ENCODE data around the gene AQR. TPM values are rescaled to one million over a fixed set of nuclear protein-coding genes. Genes with fewer than 3 reads are reported as not detected.

AQR gene
- total RNA-seq, 1 experiment from 2014 or later: 54.4 TPM

- H3T11ph ChIP-seq (ENCODE audit: low read length): no peak overlapping the region
- no peak overlapping the region for H3K14ac ChIP-seq (ENCODE audit: insufficient read depth, low read length)
- no peak overlapping the region for H2BK120ac ChIP-seq (ENCODE audit: low read depth, low read length, poor library complexity, severe bottlenecking)
- H3K23me2 ChIP-seq (ENCODE audit: insufficient read length, low read depth, low read length, poor library complexity, severe bottlenecking): no peaks in the 10 kb centered on the region
- DNase-seq: no peak
- H3K27ac ChIP-seq (ENCODE audit: insufficient read length, low read depth, low read length): no peak overlapping the region
- H4K8ac ChIP-seq (replicated peaks; ENCODE audit: insufficient read length, low read depth, low read length): no peak overlapping the region
- no peak overlapping the region for H2AK5ac ChIP-seq (ENCODE audit: insufficient read length, low read length)
- no peak overlapping the region for H3K9ac ChIP-seq (ENCODE audit: extremely low read depth, insufficient read length, low read length)
- no peaks in the 10 kb centered on the region for H3K79me1 ChIP-seq (ENCODE audit: insufficient read depth, low read depth, low read length, poor library complexity, severe bottlenecking)
- Mint-ChIP-seq H3K4me1 (peaks cover 16 to 17% of the 10 kb centered on the region in 2 experiments), H3K4me3 (no peak overlapping the region), H3K27ac (no peak overlapping the region), H3K27me3 (ENCODE audit: low read depth) (no peaks in the 10 kb centered on the region), H3K9me3 (no peaks in the 10 kb centered on the region), H3K36me3 (ENCODE audit: insufficient read depth in 1 of 3, low read depth in 3 of 3) (no peaks in the 10 kb centered on the region; a peak in 1 of 7 replicates)
- no peak overlapping the region for H3K4ac ChIP-seq (ENCODE audit: low read depth, low read length)
- no peak overlapping the region for H2BK5ac ChIP-seq (ENCODE audit: insufficient read length, low read length)
- no peak overlapping the region for H3K18ac ChIP-seq (ENCODE audit: insufficient read length, low read depth, low read length)
- H2BK20ac ChIP-seq (ENCODE audit: low read depth, low read length, poor library complexity, severe bottlenecking): no peak overlapping the region
- TF ChIP-seq CTCF (conservative IDR thresholded peaks at IDR 0.05): no peak
- no peak overlapping the region for H4K91ac ChIP-seq (ENCODE audit: insufficient read length, low read depth, low read length)
- H4K5ac ChIP-seq (ENCODE audit: insufficient read length, low read depth, low read length): no peak overlapping the region
- no peak overlapping the region for H2BK12ac ChIP-seq (ENCODE audit: insufficient read length, low read depth, low read length)
- peaks cover 6% of the 10 kb centered on the region; the same call in 1 of the 2 replicates for H3K4me1 ChIP-seq (ENCODE audit: insufficient read depth, low read length)
- H3K27me3 ChIP-seq (ENCODE audit: insufficient read depth, low read length): no peaks in the 10 kb centered on the region
- no peak overlapping the region for H3K23ac ChIP-seq (ENCODE audit: insufficient read length, low read depth, low read length)
- H2AFZ ChIP-seq (ENCODE audit: low read length): no peak overlapping the region
- H3K56ac ChIP-seq (ENCODE audit: insufficient read length, low read depth, low read length): no peak overlapping the region
- no peak overlapping the region for H3K4me2 ChIP-seq (ENCODE audit: insufficient read depth, insufficient read length, low read length)
- H3K9me3 ChIP-seq (ENCODE audit: control insufficient read depth, low read depth, low read length): no peaks in the 10 kb centered on the region
- H3K79me2 ChIP-seq (ENCODE audit: insufficient read depth, low read length): no peaks in the 10 kb centered on the region
- no peak overlapping the region for H2BK15ac ChIP-seq (ENCODE audit: low read depth, low read length)
- no peaks in the 10 kb centered on the region for H4K20me1 ChIP-seq (ENCODE audit: control insufficient read depth, insufficient read depth, insufficient read length)
Measured at GRCh38 chr15:35014241-35014640, 44.7 kb upstream of the AQR start.
